K562 (cell line): ENCODE results near the gene CREB3L2. TPM values are rescaled to one million over a fixed set of nuclear protein-coding genes. Genes with fewer than 3 reads are reported as not detected.
A peak's percentile ranks its signal among the peaks of the same experiment; 100 is the strongest.

Experiments used
- ADNP ChIP-seq: fragments of 200-800 bp; sonication (Bioruptor generic); IDR thresholded peaks from 2 replicates; pipeline ENCODE4 v1.6.1; 2016; ENCODE audit warnings: missing genetic modification characterization, missing compliant biosample characterization
- ARID1B ChIP-seq: fragments of 450-650 bp; IDR thresholded peaks from 2 replicates; pipeline ENCODE4 v1.6.1; 2016; ENCODE audit warnings: antibody characterized with exemption, mild to moderate bottlenecking, inconsistent platforms
- ARID3A ChIP-seq: IDR thresholded peaks from 2 replicates; pipeline ENCODE4 v1.6.1; 2012; ENCODE audit warnings: low read depth, low read length, improper control_type of control experiment, borderline replicate concordance
- ATF1 ChIP-seq, 2 experiments: fragments of 450-650 bp in 1 of 2; IDR thresholded peaks; 2 replicates each; pipeline ENCODE4 v1.6.1; 2016; ENCODE audit warnings: missing compliant biosample characterization in 1 of 2, missing genetic modification characterization in 1 of 2
- ATF3 ChIP-seq, 2 experiments: fragments of 450-650 bp in 1 of 2; sonication (generic) in 1 of 2; formaldehyde crosslinking in 1 of 2; IDR thresholded peaks in 1 of 2; conservative IDR thresholded peaks in 1 of 2; 2 replicates each; pipeline versions ENCODE4 v1.6.1 to v1.8.1; 2016 to 2023; ENCODE audit warnings: mild to moderate bottlenecking in 2 of 2, moderate library complexity in 2 of 2, inconsistent platforms in 1 of 2, missing genetic modification reagents in 1 of 2
- CBX2 ChIP-seq: fragments of 200-600 bp; sonication (generic); IDR thresholded peaks from one replicate; pipeline ENCODE4 v1.6.1; 2012; ENCODE audit warnings: mild to moderate bottlenecking, low read length, inconsistent platforms; ENCODE audit not compliant: insufficient read depth, poor library complexity, severe bottlenecking
- CHCHD3 ChIP-seq: fragments of 250-450 bp; sonication (Bioruptor Pico); IDR thresholded peaks from 2 replicates; pipeline ENCODE4 v2.1.2; 2022; ENCODE audit warnings: mild to moderate bottlenecking
- ELF1 ChIP-seq: fragments of 200-800 bp; sonication (Bioruptor generic); IDR thresholded peaks from 2 replicates; pipeline ENCODE4 v1.6.1; 2016; ENCODE audit warnings: missing genetic modification characterization, missing compliant biosample characterization
- FOSL1 ChIP-seq: fragments of 200-800 bp; sonication (Bioruptor generic); conservative IDR thresholded peaks from 2 replicates; pipeline ENCODE4 v1.6.1; 2016; ENCODE audit warnings: missing genetic modification characterization, missing compliant biosample characterization
- HDGF ChIP-seq: fragments of 450-650 bp; IDR thresholded peaks from 2 replicates; pipeline ENCODE4 v1.6.1; 2016
- NCOA4 ChIP-seq: fragments of 450-650 bp; IDR thresholded peaks from 2 replicates; pipeline ENCODE4 v1.6.1; 2018; ENCODE audit warnings: mild to moderate bottlenecking; ENCODE audit not compliant: partially characterized antibody
- SMAD2 ChIP-seq: fragments of 150-350 bp; IDR thresholded peaks from 2 replicates; pipeline ENCODE4 v1.6.1; 2014; ENCODE audit warnings: low read depth, mild to moderate bottlenecking, low read length
- TBL1XR1 ChIP-seq, 2 experiments: IDR thresholded peaks; 2 replicates each; pipeline ENCODE4 v1.6.1; 2012; ENCODE audit warnings: improper control_type of control experiment in 2 of 2, low read length in 2 of 2, mild to moderate bottlenecking in 1 of 2
- THAP7 ChIP-seq: fragments of 250-450 bp; sonication (Bioruptor Pico); IDR thresholded peaks from 2 replicates; pipeline ENCODE4 v1.5.0; 2021
- ZFP36 ChIP-seq: fragments of 150-350 bp; IDR thresholded peaks from 2 replicates; pipeline ENCODE4 v1.6.1; 2018; ENCODE audit warnings: low read length, low read depth; ENCODE audit not compliant: partially characterized antibody
- polyA plus RNA-seq, 8 experiments: library from polyadenylated mRNA; depleted of rRNA in 4 of 8; stranded (reverse) in 5 of 8; unstranded in 3 of 8; fragments of >200 nt; fragmentation: Nextera tagmentation in 2 of 8; fragmentation: Illumina TruSeq in 1 of 8; extraction: Ambion mirVana in 2 of 8; extraction: Trizol in 1 of 8; gene quantifications; 2 replicates each; pipeline versions ENCODE4 v1.2.1 to v1.2.3, GENCODE V29; 2011 to 2014; ENCODE audit warnings: inconsistent platforms in 1 of 8, missing spikeins in 1 of 8
- total RNA-seq, 7 experiments: library from RNA; depleted of rRNA in 6 of 7; stranded (reverse); fragments of >200 nt in 6 of 7; fragmentation: Illumina TruSeq in 2 of 7; extraction: Trizol in 2 of 7; gene quantifications; 2 replicates each; pipeline versions ENCODE4 v1.2.1 to v1.2.3, GENCODE V29; 2011 to 2021; ENCODE audit warnings: low replicate concordance in 1 of 7
- TF ChIP-seq, protein P1 (sequence below): fragments of 450-650 bp; IDR thresholded peaks from 2 replicates; pipeline ENCODE4 v1.6.1; 2017; ENCODE audit warnings: antibody characterized with exemption, mild to moderate bottlenecking

CREB3L2 gene
- total and polyA plus RNA-seq, 9 of the 15 experiments (the other 6 are each of a cell fraction or from before 2014, with no cell fraction given) = 7.1 to 45.6 (median 15.8) TPM

DNA sequence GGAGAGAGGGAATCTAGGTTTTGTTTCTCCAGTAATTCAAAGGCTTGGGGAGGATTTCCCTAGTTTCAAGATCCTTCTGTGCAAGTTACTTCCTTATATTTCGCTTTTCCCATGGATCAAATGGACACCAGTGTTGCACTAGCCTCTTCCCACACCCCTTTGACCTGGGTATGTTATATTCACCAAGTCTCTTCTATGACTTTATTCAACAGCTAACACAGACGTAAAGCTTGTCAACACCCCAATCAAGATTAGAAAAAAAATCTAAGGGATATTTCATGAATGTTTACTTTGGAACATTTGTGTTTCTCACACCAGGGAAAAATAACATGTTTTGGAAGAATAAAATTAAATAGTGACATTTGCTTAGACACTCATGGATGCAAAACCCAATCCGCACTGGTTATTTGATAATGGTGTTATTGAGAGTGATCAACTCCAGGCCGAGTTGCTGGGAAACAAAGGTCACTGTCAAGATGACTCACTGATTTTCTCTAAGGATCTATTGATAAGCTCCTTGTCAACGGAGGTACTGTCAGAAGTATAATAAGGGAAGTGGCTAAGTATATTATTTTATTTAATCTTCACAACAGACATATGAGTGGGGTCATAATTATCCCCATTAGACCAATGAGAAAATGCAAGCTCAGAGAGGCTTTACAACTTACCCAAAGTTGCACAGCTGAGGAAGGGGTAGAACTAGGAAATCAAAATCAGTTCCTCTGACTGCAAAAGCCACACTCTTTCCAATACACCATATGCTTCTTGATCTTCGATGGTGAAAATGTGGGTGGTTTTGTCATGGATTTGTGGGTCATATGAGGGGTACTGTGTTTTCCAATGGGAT is 52.2 kb downstream of the CREB3L2 start (continued):
- no peak for TF ChIP-seq SMAD2
- TF ChIP-seq HDGF = 0 out of 2 replicates have a peak, but pooled peaks have one; percentile 15
- 0 out of 2 replicates have a peak, but pooled peaks have one; percentile 12 for TF ChIP-seq ARID3A
- peak; percentile 87 for TF ChIP-seq FOSL1
- TF ChIP-seq, protein P1, sequence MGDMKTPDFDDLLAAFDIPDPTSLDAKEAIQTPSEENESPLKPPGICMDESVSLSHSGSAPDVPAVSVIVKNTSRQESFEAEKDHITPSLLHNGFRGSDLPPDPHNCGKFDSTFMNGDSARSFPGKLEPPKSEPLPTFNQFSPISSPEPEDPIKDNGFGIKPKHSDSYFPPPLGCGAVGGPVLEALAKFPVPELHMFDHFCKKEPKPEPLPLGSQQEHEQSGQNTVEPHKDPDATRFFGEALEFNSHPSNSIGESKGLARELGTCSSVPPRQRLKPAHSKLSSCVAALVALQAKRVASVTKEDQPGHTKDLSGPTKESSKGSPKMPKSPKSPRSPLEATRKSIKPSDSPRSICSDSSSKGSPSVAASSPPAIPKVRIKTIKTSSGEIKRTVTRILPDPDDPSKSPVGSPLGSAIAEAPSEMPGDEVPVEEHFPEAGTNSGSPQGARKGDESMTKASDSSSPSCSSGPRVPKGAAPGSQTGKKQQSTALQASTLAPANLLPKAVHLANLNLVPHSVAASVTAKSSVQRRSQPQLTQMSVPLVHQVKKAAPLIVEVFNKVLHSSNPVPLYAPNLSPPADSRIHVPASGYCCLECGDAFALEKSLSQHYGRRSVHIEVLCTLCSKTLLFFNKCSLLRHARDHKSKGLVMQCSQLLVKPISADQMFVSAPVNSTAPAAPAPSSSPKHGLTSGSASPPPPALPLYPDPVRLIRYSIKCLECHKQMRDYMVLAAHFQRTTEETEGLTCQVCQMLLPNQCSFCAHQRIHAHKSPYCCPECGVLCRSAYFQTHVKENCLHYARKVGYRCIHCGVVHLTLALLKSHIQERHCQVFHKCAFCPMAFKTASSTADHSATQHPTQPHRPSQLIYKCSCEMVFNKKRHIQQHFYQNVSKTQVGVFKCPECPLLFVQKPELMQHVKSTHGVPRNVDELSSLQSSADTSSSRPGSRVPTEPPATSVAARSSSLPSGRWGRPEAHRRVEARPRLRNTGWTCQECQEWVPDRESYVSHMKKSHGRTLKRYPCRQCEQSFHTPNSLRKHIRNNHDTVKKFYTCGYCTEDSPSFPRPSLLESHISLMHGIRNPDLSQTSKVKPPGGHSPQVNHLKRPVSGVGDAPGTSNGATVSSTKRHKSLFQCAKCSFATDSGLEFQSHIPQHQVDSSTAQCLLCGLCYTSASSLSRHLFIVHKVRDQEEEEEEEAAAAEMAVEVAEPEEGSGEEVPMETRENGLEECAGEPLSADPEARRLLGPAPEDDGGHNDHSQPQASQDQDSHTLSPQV = 0 out of 2 replicates have a peak, but pooled peaks have one; percentile 9
- TF ChIP-seq ARID1B = peak; percentile 18; the same call in 1 of the 2 replicates
- TF ChIP-seq CBX2 = no peak
- TF ChIP-seq NCOA4 = no peak
- TF ChIP-seq ATF1 (CRISPR knock-in tag; IDR thresholded peaks at IDR 0.05) = no peak
- TF ChIP-seq ATF1 (tag; IDR thresholded peaks at IDR 0.05) = 0 out of 2 replicates have a peak, but pooled peaks have one; percentile 9
- TF ChIP-seq ATF3 (IDR thresholded peaks at IDR 0.05) = peak; percentile 62; the same call in 1 of the 2 replicates
- no peak for TF ChIP-seq ATF3 (CRISPR knock-in tag; conservative IDR thresholded peaks at IDR 0.05)
- peak; percentile 80 for TF ChIP-seq ZFP36
- TF ChIP-seq TBL1XR1 (IDR thresholded peaks at IDR 0.05; ENCODE audit: low read length in 2 of 2) = no peak
- peak; percentile 76 for TF ChIP-seq ADNP (tag)
- 0 out of 2 replicates have a peak, but pooled peaks have one; percentile 19 for TF ChIP-seq THAP7 (CRISPR knock-in tag)
- 0 out of 2 replicates have a peak, but pooled peaks have one; percentile 29 for TF ChIP-seq ELF1 (tag)
- TF ChIP-seq CHCHD3 (CRISPR knock-in tag) = no peak
